Stimulated activated naive CD8-positive, alpha-beta T cell treated with anti-CD3 and anti-CD28 coated beads, Interleukin-15, Interleukin-2, amounts not matched to agents 100 ng/mL and 50 ng/mL, for 24 hours (primary cell): ENCODE measurements around the gene FAF1.
"Not testable (repeated sequence)": the region's sequence is repeated elsewhere in the genome, so short reads cannot be mapped to it uniquely, and the experiment has no call there.

Experiments used
- H3K27ac Mint-ChIP-seq: one replicate; pipeline ENCODE4 v1.8.0; 2021; ENCODE audit warnings: mild to moderate bottlenecking, mixed read lengths
- H3K27me3 Mint-ChIP-seq: one replicate; pipeline ENCODE4 v1.8.0; 2021; ENCODE audit warnings: mixed read lengths
- H3K36me3 Mint-ChIP-seq: one replicate; pipeline ENCODE4 v1.8.0; 2021; ENCODE audit warnings: low read depth, mixed read lengths
- H3K4me1 Mint-ChIP-seq: one replicate; pipeline ENCODE4 v1.8.0; 2021; ENCODE audit warnings: low read depth, mixed read lengths
- H3K4me3 Mint-ChIP-seq: one replicate; pipeline ENCODE4 v1.8.0; 2021; ENCODE audit warnings: mild to moderate bottlenecking, mixed read lengths
- H3K9me3 Mint-ChIP-seq: one replicate; pipeline ENCODE4 v1.8.0; 2021; ENCODE audit warnings: mixed read lengths

Gene FAF1

DNA sequence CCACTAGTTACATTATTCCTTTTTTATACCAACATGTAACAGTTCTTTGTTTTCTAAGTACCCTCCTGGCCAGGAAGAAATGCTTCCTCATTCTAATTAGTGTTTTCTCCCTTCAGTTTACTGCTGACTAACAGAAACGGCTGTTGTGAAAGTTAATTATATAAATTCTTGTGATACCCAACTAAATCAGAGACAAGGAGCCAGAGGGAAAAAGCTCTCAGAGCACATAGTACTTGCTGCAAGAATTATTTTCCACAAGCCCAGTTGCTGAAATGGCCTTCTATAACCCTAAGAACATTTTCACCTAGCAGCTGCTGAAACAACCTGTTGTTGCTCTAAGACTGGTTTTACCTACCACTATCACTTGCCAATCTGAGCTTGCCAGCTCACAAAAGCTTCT is 82.4 kb downstream of the FAF1 start:
- Mint-ChIP-seq H3K27ac (no peak overlapping the region), H3K4me1 (peaks cover 7% of the 10 kb centered on the region), H3K36me3 (peaks cover 3% of the 10 kb centered on the region), H3K27me3 (no peaks in the 10 kb centered on the region), H3K9me3 (no peaks in the 10 kb centered on the region), H3K4me3 (no peak overlapping the region)

DNA sequence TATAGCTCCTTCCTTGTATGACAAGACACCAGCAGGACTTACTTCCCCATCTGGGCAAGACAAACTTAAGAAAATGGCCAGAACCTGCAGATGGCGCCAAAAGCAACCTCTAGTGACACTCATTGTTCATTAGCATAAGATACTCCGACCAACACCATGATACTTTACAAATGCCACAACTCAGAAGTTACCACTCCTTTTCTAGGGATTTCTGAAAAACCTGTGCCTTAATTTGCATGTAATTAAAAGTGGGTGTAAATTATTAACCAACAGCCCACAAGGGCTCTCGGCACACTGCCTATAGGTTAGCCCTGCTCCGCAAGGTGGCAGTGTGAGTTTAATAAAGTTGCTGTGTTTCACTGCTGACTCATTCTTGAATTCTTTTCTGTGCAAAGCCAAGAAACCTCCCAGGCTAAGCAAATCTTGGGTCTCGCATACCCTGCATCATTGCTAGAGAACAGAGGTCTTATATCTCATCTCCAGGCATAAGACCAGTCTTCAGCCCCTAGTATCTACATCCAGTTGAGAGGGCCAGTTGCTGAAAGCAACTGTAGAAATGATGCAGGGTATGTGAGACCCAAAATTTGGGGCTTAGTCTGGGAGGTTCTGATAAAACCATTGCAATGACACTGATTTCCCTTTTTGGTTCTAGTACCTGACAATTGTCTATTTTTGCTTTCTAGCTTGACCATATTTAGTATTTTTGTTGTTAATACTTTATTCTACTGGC is 86.4 kb downstream of the FAF1 start:
- Mint-ChIP-seq H3K27ac (no peak overlapping the region), H3K4me3 (no peak overlapping the region)

GRCh38 chr1:50864845-50865244 is 95.2 kb downstream of the FAF1 start:
- not testable (repeated sequence) for H3K27me3 Mint-ChIP-seq, H3K4me1 Mint-ChIP-seq, H3K4me3 Mint-ChIP-seq, H3K27ac Mint-ChIP-seq
- peaks cover 36% of the 10 kb centered on the region for H3K9me3 Mint-ChIP-seq
- peaks cover 32% of the 10 kb centered on the region for H3K36me3 Mint-ChIP-seq

More for the DNA sequence above, 86.4 kb downstream of the FAF1 start:
- Mint-ChIP-seq H3K27me3 (no peaks in the 10 kb centered on the region), H3K36me3 (no peaks in the 10 kb centered on the region), H3K9me3 (no peaks in the 10 kb centered on the region), H3K4me1 (peaks cover 6% of the 10 kb centered on the region)

GRCh38 chr1:50861772-50862171 is 98.3 kb downstream of the FAF1 start:
- peaks cover 11% of the 10 kb centered on the region for H3K4me1 Mint-ChIP-seq
- peaks cover 37% of the 10 kb centered on the region for H3K9me3 Mint-ChIP-seq
- H3K27ac Mint-ChIP-seq: no peak overlapping the region
- H3K36me3 Mint-ChIP-seq: peaks cover 36% of the 10 kb centered on the region
- H3K4me3 Mint-ChIP-seq: no peak overlapping the region
- H3K27me3 Mint-ChIP-seq: no peaks in the 10 kb centered on the region

DNA sequence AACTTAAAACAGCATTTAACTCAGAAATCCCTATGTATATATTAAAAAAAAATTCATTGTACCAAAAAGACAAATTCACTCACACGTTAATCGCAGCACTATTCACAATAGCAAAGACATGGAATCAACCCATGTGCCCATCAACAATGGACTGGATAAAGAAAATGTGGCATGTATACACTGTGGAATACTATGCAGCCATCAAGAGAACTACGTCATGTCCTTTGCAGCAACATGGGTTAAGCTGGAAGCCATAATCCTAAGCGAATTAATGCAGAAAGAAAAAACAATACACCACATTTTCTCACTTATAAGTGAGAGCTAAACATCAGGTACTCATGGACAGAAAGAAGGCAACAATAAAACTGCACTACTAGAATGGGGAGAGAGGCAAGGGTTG is 99.4 kb downstream of the FAF1 start:
- H3K36me3 Mint-ChIP-seq: peaks cover 34% of the 10 kb centered on the region
- H3K4me1 Mint-ChIP-seq: peaks cover 11% of the 10 kb centered on the region
- H3K27ac Mint-ChIP-seq: no peak overlapping the region
- no peaks in the 10 kb centered on the region for H3K27me3 Mint-ChIP-seq
- peaks cover 27% of the 10 kb centered on the region for H3K9me3 Mint-ChIP-seq
- no peak overlapping the region for H3K4me3 Mint-ChIP-seq

- peaks cover 27% of the 10 kb centered on the region for H3K9me3 Mint-ChIP-seq
- H3K27me3 Mint-ChIP-seq: no peaks in the 10 kb centered on the region
- H3K4me3 Mint-ChIP-seq: no peak overlapping the region
- peaks cover 34% of the 10 kb centered on the region for H3K36me3 Mint-ChIP-seq
- H3K27ac Mint-ChIP-seq: no peak overlapping the region
- H3K4me1 Mint-ChIP-seq: peaks cover 11% of the 10 kb centered on the region
These were observed 99.8 kb downstream of the FAF1 start for GRCh38 chr1:50860256-50860655.

DNA sequence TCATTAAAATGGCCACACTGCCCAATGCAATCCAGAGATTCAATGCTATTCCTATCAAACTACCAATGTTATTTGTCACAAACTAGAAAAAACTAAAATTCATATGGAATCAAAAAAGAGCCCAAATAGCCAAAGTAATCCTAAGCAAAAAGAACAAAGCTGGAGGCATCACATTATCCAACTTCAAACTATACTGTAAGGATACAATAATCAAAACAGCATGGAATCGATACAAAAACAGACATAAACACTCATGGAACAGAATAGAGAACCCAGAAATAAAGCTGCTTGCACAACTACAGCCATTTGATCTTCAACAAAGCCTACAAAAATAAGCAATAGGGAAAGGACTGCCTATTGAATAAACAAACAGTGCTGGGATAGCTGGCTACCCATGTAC is 100.4 kb downstream of the FAF1 start:
- Mint-ChIP-seq H3K9me3 (peaks cover 27% of the 10 kb centered on the region), H3K4me3 (no peak overlapping the region)

DNA sequence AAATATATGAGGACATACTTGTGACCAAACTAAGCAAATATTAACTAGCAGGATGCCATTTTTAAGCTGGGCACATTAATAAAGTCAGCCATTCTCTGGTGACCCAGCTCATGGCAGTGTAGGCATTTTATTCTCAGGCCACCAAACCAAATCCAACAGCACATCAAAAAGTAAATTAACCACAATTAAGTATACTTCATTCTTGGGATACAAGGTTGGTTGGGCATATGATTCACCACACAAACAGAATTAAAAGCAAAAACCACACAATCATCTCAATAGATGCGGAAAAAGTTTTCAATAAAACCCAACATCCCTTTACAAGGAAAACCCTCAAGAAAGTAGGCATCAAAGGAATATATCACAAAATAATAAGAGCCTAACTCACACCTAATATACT is 101.3 kb downstream of the FAF1 start:
- no peaks in the 10 kb centered on the region for H3K27me3 Mint-ChIP-seq
- peaks cover 34% of the 10 kb centered on the region for H3K36me3 Mint-ChIP-seq
- peaks cover 11% of the 10 kb centered on the region for H3K4me1 Mint-ChIP-seq
- no peak overlapping the region for H3K4me3 Mint-ChIP-seq
- no peak overlapping the region for H3K27ac Mint-ChIP-seq
- peaks cover 27% of the 10 kb centered on the region for H3K9me3 Mint-ChIP-seq

More for the DNA sequence above, 100.4 kb downstream of the FAF1 start:
- no peaks in the 10 kb centered on the region for H3K27me3 Mint-ChIP-seq
- H3K27ac Mint-ChIP-seq: no peak overlapping the region
- H3K4me1 Mint-ChIP-seq: peaks cover 11% of the 10 kb centered on the region
- peaks cover 34% of the 10 kb centered on the region for H3K36me3 Mint-ChIP-seq

- H3K36me3 Mint-ChIP-seq: peaks cover 39% of the 10 kb centered on the region
- no peak overlapping the region for H3K4me3 Mint-ChIP-seq
- no peaks in the 10 kb centered on the region for H3K27me3 Mint-ChIP-seq
- H3K9me3 Mint-ChIP-seq: peaks cover 22% of the 10 kb centered on the region
- peaks cover 20% of the 10 kb centered on the region for H3K4me1 Mint-ChIP-seq
- H3K27ac Mint-ChIP-seq: no peak overlapping the region
These were observed 102.4 kb downstream of the FAF1 start for GRCh38 chr1:50857702-50858101.

- Mint-ChIP-seq H3K36me3 (peaks cover 24% of the 10 kb centered on the region), H3K27ac (no peak overlapping the region), H3K27me3 (no peaks in the 10 kb centered on the region), H3K4me3 (no peak overlapping the region), H3K4me1 (peaks cover 19% of the 10 kb centered on the region), H3K9me3 (peaks cover 4% of the 10 kb centered on the region)
These were observed 106.7 kb downstream of the FAF1 start for GRCh38 chr1:50853325-50853724.

DNA sequence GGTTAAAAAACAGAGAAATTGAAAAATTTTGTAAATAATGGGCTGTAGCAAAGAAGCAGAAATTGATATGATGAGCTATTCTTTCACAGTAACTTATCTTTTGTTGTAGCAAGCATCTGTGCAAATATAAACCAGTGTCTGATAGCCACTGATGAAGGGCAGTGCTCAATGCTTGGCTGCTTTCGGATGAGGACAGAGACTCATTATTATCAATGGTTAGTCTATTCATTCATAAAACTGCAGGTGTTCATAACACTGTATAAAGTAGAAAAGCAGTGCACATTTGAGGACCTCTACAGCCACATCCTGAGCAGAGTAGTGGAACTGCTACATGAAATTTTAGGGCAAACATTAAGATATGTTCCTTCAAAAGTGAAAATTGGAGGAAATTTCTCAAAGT is 107.2 kb downstream of the FAF1 start:
- Mint-ChIP-seq H3K4me1 (peaks cover 19% of the 10 kb centered on the region), H3K27ac (no peak overlapping the region), H3K9me3 (peaks cover 7% of the 10 kb centered on the region), H3K27me3 (no peaks in the 10 kb centered on the region), H3K4me3 (no peak overlapping the region), H3K36me3 (peaks cover 29% of the 10 kb centered on the region)

GRCh38 chr1:50851466-50851865 is 108.6 kb downstream of the FAF1 start:
- no peak overlapping the region for H3K27ac Mint-ChIP-seq
- H3K36me3 Mint-ChIP-seq: peaks cover 40% of the 10 kb centered on the region
- no peak overlapping the region for H3K4me3 Mint-ChIP-seq
- H3K9me3 Mint-ChIP-seq: peaks cover 15% of the 10 kb centered on the region
- H3K27me3 Mint-ChIP-seq: no peaks in the 10 kb centered on the region
- H3K4me1 Mint-ChIP-seq: peaks cover 20% of the 10 kb centered on the region

- Mint-ChIP-seq H3K27me3 (no peaks in the 10 kb centered on the region), H3K27ac (no peak overlapping the region), H3K9me3 (peaks cover 15% of the 10 kb centered on the region), H3K36me3 (peaks cover 37% of the 10 kb centered on the region), H3K4me1 (peaks cover 21% of the 10 kb centered on the region), H3K4me3 (no peak overlapping the region)
These were observed 109.0 kb downstream of the FAF1 start for GRCh38 chr1:50851034-50851433.

- Mint-ChIP-seq H3K4me3 (no peak overlapping the region), H3K4me1 (peaks cover 18% of the 10 kb centered on the region), H3K27ac (no peak overlapping the region), H3K36me3 (peaks cover 29% of the 10 kb centered on the region), H3K27me3 (no peaks in the 10 kb centered on the region), H3K9me3 (peaks cover 15% of the 10 kb centered on the region)
These were observed 112.8 kb downstream of the FAF1 start for GRCh38 chr1:50847303-50847702.

- Mint-ChIP-seq H3K9me3 (peaks cover 15% of the 10 kb centered on the region), H3K4me3 (no peak overlapping the region), H3K4me1 (peaks cover 14% of the 10 kb centered on the region), H3K27me3 (no peaks in the 10 kb centered on the region), H3K36me3 (peaks cover 29% of the 10 kb centered on the region), H3K27ac (no peak overlapping the region)
These were observed 113.7 kb downstream of the FAF1 start for GRCh38 chr1:50846224-50846839.
